ENCODE results near the gene C16orf54. TPM values are rescaled to one million over a fixed set of nuclear protein-coding genes. Genes with fewer than 3 reads are reported as not detected.

The C16orf54 gene
- total and polyA plus RNA-seq, 2 of the 4 experiments (the other 2 are of a cell fraction): not detected

DNA sequence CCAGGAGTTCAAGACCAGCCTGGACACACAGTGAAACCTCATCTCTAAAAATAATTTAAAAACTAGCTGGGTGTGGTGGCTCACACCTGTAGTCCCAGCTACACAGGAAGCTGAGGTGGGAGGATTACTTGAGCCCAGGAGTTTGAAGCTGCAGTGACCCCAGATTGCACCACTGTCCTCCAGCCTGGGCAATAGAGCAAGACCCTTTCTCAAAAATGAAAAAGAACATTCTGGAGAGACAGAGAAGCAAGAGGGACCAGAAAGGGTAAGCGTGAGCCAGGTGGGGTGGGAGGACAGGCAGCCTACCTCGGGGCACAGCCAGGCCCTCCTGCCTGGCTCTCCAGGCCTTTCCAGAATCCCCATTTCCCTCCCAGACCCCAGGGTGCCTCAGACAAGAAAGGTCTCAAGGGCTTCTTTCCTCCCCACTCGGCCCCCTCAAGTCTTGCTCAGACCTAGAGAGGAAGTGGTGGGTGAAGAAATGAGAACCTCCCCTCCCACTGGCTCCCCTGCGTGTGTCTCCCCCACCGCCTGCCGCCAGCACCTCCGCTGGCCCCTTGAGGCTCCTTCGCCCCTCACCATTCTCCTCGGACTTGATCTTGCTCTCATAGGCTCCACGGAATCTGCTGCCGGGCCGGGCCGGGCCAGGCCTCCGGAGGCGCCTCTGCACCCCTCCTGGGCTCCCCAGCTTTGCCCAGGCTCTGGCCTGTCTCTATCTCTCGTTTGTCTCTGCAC lies 503 bp downstream of the C16orf54 start:
- WGBS, 2 experiments (ENCODE audit: extremely low coverage in 2 of 2, insufficient read length in 1 of 2): 60% methylated on average over 10 of the region's 16 CpGs; no CpG with 5 or more reads in 1 of the 2 experiments
- Histone ChIP-seq H2AFZ (replicated peaks; ENCODE audit: low read length, poor library complexity) (no peak overlapping the region), H3K4me3 (ENCODE audit: insufficient read depth, low read depth, low read length) (no peak overlapping the region), H2BK15ac (ENCODE audit: low read depth, low read length) (no peak overlapping the region), H3K18ac (ENCODE audit: low read depth, low read length) (no peak overlapping the region), H4K5ac (ENCODE audit: low read depth, low read length) (no peak overlapping the region), H2BK5ac (ENCODE audit: low read depth, low read length, poor library complexity, severe bottlenecking) (no peak overlapping the region), H4K8ac (ENCODE audit: low read depth in 2 of 2, low read length in 2 of 2) (no peak overlapping the region), H4K20me1 (ENCODE audit: insufficient read depth, low read length) (no peaks in the 10 kb centered on the region), H3K4me2 (ENCODE audit: low read depth, low read length) (no peak overlapping the region), H3K9ac (ENCODE audit: low read depth, low read length) (no peak overlapping the region), H2BK20ac (ENCODE audit: low read depth, low read length) (no peak overlapping the region), H4K91ac (ENCODE audit: insufficient read depth, low read depth, low read length) (no peak overlapping the region), H2AK9ac (replicated peaks; ENCODE audit: low read depth, low read length, poor library complexity) (no peak overlapping the region), H3K27ac (ENCODE audit: insufficient read depth, low read length) (no peak overlapping the region), H3K4ac (ENCODE audit: low read depth, low read length) (no peak overlapping the region), H3K79me1 (ENCODE audit: low read depth in 1 of 2, low read length in 2 of 2) (no peaks in the 10 kb centered on the region), H3K23ac (ENCODE audit: low read depth, low read length) (no peak overlapping the region), H3K27me3 (ENCODE audit: control insufficient read depth, insufficient read depth, low read length) (peaks cover 24% of the 10 kb centered on the region), H3K56ac (ENCODE audit: extremely low read depth, insufficient read depth, low read length) (no peak overlapping the region), H3K9me1 (ENCODE audit: insufficient read depth, low read length) (no peaks in the 10 kb centered on the region), H3K4me1 (ENCODE audit: control insufficient read depth, insufficient read depth, low read length) (no peaks in the 10 kb centered on the region), H2BK120ac (ENCODE audit: low read depth, low read length) (no peak overlapping the region), H3K14ac (replicated peaks; ENCODE audit: low read depth, low read length) (no peak overlapping the region), H3K36me3 (ENCODE audit: control insufficient read depth, insufficient read depth, low read length) (no peaks in the 10 kb centered on the region), H3K9me3 (ENCODE audit: control insufficient read depth, insufficient read depth, low read length) (no peaks in the 10 kb centered on the region), H2AK5ac (ENCODE audit: low read depth, low read length) (no peak overlapping the region)
- in situ Hi-C loops (cut with MboI; ENCODE audit: low sequenced_read_pairs) (no loop called here), intact Hi-C loops (cut with micrococcal nuclease) (no loop called here), dilution Hi-C loops (cut with HindIII; ENCODE audit: low sequenced_read_pairs, unreplicated experiment) (no loop called here)
- BruUV-seq (replicated peaks): no TSS peak
- ChIA-PET POLR2A (ENCODE audit: unreplicated experiment) (no interaction called here), CTCF (no interaction called here)
- DNase-seq (no peak), ATAC-seq (ENCODE audit: low read depth) (no peak)
- TF ChIP-seq MAZ (IDR thresholded peaks at IDR 0.05; ENCODE audit: borderline replicate concordance, low read depth, low read length): no peak
- TF ChIP-seq NFE2L2 (IDR thresholded peaks at IDR 0.05; ENCODE audit: low read depth, low read length): no peak
- TF ChIP-seq MXI1 (IDR thresholded peaks at IDR 0.05; ENCODE audit: borderline replicate concordance, low read depth, low read length): no peak
- TF ChIP-seq CHD1 (IDR thresholded peaks at IDR 0.05; ENCODE audit: low read depth, low read length): no peak
- TF ChIP-seq RFX5 (IDR thresholded peaks at IDR 0.05; ENCODE audit: low read depth, low read length): no peak
- no peak for TF ChIP-seq MAFK (IDR thresholded peaks at IDR 0.05; ENCODE audit: low read depth, low read length)
- TF ChIP-seq RAD21 (IDR thresholded peaks at IDR 0.05; ENCODE audit: low read length): no peak
- TF ChIP-seq, protein P1, sequence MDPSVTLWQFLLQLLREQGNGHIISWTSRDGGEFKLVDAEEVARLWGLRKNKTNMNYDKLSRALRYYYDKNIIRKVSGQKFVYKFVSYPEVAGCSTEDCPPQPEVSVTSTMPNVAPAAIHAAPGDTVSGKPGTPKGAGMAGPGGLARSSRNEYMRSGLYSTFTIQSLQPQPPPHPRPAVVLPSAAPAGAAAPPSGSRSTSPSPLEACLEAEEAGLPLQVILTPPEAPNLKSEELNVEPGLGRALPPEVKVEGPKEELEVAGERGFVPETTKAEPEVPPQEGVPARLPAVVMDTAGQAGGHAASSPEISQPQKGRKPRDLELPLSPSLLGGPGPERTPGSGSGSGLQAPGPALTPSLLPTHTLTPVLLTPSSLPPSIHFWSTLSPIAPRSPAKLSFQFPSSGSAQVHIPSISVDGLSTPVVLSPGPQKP (IDR thresholded peaks at IDR 0.05; ENCODE audit: borderline replicate concordance, low read depth, low read length): no peak
- no peak for TF ChIP-seq SMC3 (IDR thresholded peaks at IDR 0.05; ENCODE audit: low read depth, low read length)
- TF ChIP-seq BHLHE40 (IDR thresholded peaks at IDR 0.05; ENCODE audit: low read depth, low read length): no peak
- no peak for TF ChIP-seq CEBPB (IDR thresholded peaks at IDR 0.05; ENCODE audit: low read depth, low read length)
- no peak for TF ChIP-seq POLR2A (IDR thresholded peaks at IDR 0.05; ENCODE audit: low read depth, low read length)
- TF ChIP-seq RCOR1 (IDR thresholded peaks at IDR 0.05; ENCODE audit: insufficient replicate concordance, low read length): no peak

Data from IMR-90 (cell line).